H9 (cell line): ENCODE data around the gene NCAM1. TPM values are rescaled to one million over a fixed set of nuclear protein-coding genes. Genes with fewer than 3 reads are reported as not detected.

Source experiments
- DNase-seq: peaks from one replicate; pipeline ENCODE4 v3.0.0-alpha.2; 2017
- H2AFZ ChIP-seq: one replicate; pipeline ENCODE4 v1.6.1; 2013; ENCODE audit warnings: mild to moderate bottlenecking, low read length, control low read depth, moderate library complexity
- H2AK5ac ChIP-seq: 2 replicates; pipeline ENCODE4 v1.6.1; 2013; ENCODE audit warnings: low read length, control low read depth, mixed read lengths; ENCODE audit not compliant: insufficient read length
- H2BK120ac ChIP-seq: one replicate; pipeline ENCODE4 v1.6.1; 2013; ENCODE audit warnings: low read depth, mild to moderate bottlenecking, low read length, control low read depth, inconsistent platforms; ENCODE audit not compliant: poor library complexity, severe bottlenecking
- H2BK12ac ChIP-seq: 2 replicates; pipeline ENCODE4 v1.6.1; 2013; ENCODE audit warnings: low read length, control low read depth, mixed read lengths, low read depth; ENCODE audit not compliant: insufficient read length
- H2BK15ac ChIP-seq: 2 replicates; pipeline ENCODE4 v1.6.1; 2013; ENCODE audit warnings: low read depth, low read length, control low read depth
- H2BK20ac ChIP-seq: one replicate; pipeline ENCODE4 v1.6.1; 2013; ENCODE audit warnings: low read depth, mild to moderate bottlenecking, low read length, control low read depth, inconsistent platforms; ENCODE audit not compliant: poor library complexity, severe bottlenecking
- H2BK5ac ChIP-seq: 2 replicates; pipeline ENCODE4 v1.6.1; 2013; ENCODE audit warnings: low read length, control low read depth, mixed read lengths; ENCODE audit not compliant: insufficient read length
- H3K14ac ChIP-seq: 2 replicates; pipeline ENCODE4 v1.6.1; 2013; ENCODE audit warnings: low read length, control low read depth; ENCODE audit not compliant: insufficient read depth
- H3K18ac ChIP-seq: 2 replicates; pipeline ENCODE4 v1.6.1; 2013; ENCODE audit warnings: low read depth, mild to moderate bottlenecking, mixed read lengths, low read length, control low read depth; ENCODE audit not compliant: insufficient read length
- H3K23ac ChIP-seq: 2 replicates; pipeline ENCODE4 v1.6.1; 2013; ENCODE audit warnings: low read length, control low read depth, mixed read lengths, low read depth; ENCODE audit not compliant: insufficient read length
- H3K23me2 ChIP-seq: 2 replicates; pipeline ENCODE4 v1.6.1; 2013; ENCODE audit warnings: low read depth, mild to moderate bottlenecking, mixed read lengths, low read length, control low read depth; ENCODE audit not compliant: insufficient read length, poor library complexity, severe bottlenecking
- H3K27ac ChIP-seq: 2 replicates; pipeline ENCODE4 v1.5.1; 2013; ENCODE audit warnings: low read length, control low read depth, mixed read lengths, low read depth; ENCODE audit not compliant: insufficient read length
- H3K27me3 ChIP-seq: 2 replicates; pipeline ENCODE4 v1.6.1; 2013; ENCODE audit warnings: low read length, control low read depth, inconsistent platforms; ENCODE audit not compliant: insufficient read depth
- H3K4ac ChIP-seq: 2 replicates; pipeline ENCODE4 v1.6.1; 2013; ENCODE audit warnings: low read depth, mild to moderate bottlenecking, control low read depth, inconsistent platforms, low read length, moderate library complexity
- H3K4me1 ChIP-seq: 2 replicates; pipeline ENCODE4 v1.6.1; 2013; ENCODE audit warnings: low read length, control low read depth, inconsistent platforms; ENCODE audit not compliant: insufficient read depth
- H3K4me2 ChIP-seq: 2 replicates; pipeline ENCODE4 v1.6.1; 2013; ENCODE audit warnings: low read length, control low read depth, mixed read lengths; ENCODE audit not compliant: insufficient read length, insufficient read depth
- H3K56ac ChIP-seq: 2 replicates; pipeline ENCODE4 v1.6.1; 2013; ENCODE audit warnings: low read depth, mild to moderate bottlenecking, mixed read lengths, low read length, control low read depth; ENCODE audit not compliant: insufficient read length
- H3K79me1 ChIP-seq: 2 replicates; pipeline ENCODE4 v1.6.1; 2013; ENCODE audit warnings: low read depth, mild to moderate bottlenecking, moderate library complexity, low read length, control low read depth, inconsistent platforms; ENCODE audit not compliant: insufficient read depth, poor library complexity, severe bottlenecking
- H3K79me2 ChIP-seq: 2 replicates; pipeline ENCODE4 v1.6.1; 2013; ENCODE audit warnings: low read length, control low read depth, inconsistent platforms; ENCODE audit not compliant: insufficient read depth
- H3K9ac ChIP-seq: 2 replicates; pipeline ENCODE4 v1.6.1; 2013; ENCODE audit warnings: low read length, control low read depth, mixed read lengths; ENCODE audit not compliant: insufficient read length; ENCODE audit errors: extremely low read depth
- H3K9me3 ChIP-seq: one replicate; pipeline ENCODE4 v1.6.1; 2013; ENCODE audit warnings: low read depth, low read length, inconsistent platforms; ENCODE audit not compliant: control insufficient read depth
- H3T11ph ChIP-seq: one replicate; pipeline ENCODE4 v1.6.1; 2013; ENCODE audit warnings: mild to moderate bottlenecking, low read length, control low read depth, inconsistent platforms
- H4K20me1 ChIP-seq: one replicate; pipeline ENCODE4 v1.6.1; 2013; ENCODE audit not compliant: control insufficient read depth, insufficient read length, insufficient read depth
- H4K5ac ChIP-seq: 2 replicates; pipeline ENCODE4 v1.6.1; 2013; ENCODE audit warnings: low read depth, mild to moderate bottlenecking, mixed read lengths, low read length, control low read depth; ENCODE audit not compliant: insufficient read length
- H4K8ac ChIP-seq: replicated peaks from 2 replicates; pipeline ENCODE4 v1.6.1; 2013; ENCODE audit warnings: low read length, control low read depth, mixed read lengths, low read depth; ENCODE audit not compliant: insufficient read length
- H4K91ac ChIP-seq: 2 replicates; pipeline ENCODE4 v1.6.1; 2013; ENCODE audit warnings: low read depth, mild to moderate bottlenecking, moderate library complexity, mixed read lengths, low read length, control low read depth; ENCODE audit not compliant: insufficient read length
- H3K27ac Mint-ChIP-seq, 3 experiments: 2 replicates in 2 of 3; 3 replicates in 1 of 3; pipeline ENCODE4 v1.8.0; 2020 to 2021; ENCODE audit warnings: mixed read lengths in 3 of 3, mild to moderate bottlenecking in 1 of 3, moderate library complexity in 1 of 3
- H3K27me3 Mint-ChIP-seq: 2 replicates; pipeline ENCODE4 v1.8.0; 2021; ENCODE audit warnings: low read depth, mild to moderate bottlenecking, moderate library complexity, mixed read lengths
- H3K36me3 Mint-ChIP-seq, 3 experiments: 2 replicates in 2 of 3; 3 replicates in 1 of 3; pipeline ENCODE4 v1.8.0; 2020 to 2021; ENCODE audit warnings: low read depth in 3 of 3, mixed read lengths in 3 of 3; ENCODE audit not compliant: insufficient read depth in 1 of 3
- H3K4me1 Mint-ChIP-seq, 2 experiments: 2 replicates each; pipeline ENCODE4 v1.8.0; 2020; ENCODE audit warnings: mixed read lengths in 2 of 2
- H3K4me3 Mint-ChIP-seq, 2 experiments: 2 replicates in 1 of 2; 3 replicates in 1 of 2; pipeline ENCODE4 v1.8.0; 2020 to 2021; ENCODE audit warnings: mild to moderate bottlenecking in 2 of 2, mixed read lengths in 2 of 2, moderate library complexity in 1 of 2
- H3K9me3 Mint-ChIP-seq, 2 experiments: 2 replicates in 1 of 2; 3 replicates in 1 of 2; pipeline ENCODE4 v1.8.0; 2020; ENCODE audit warnings: mild to moderate bottlenecking in 2 of 2, mixed read lengths in 2 of 2, moderate library complexity in 1 of 2
- WGBS: extraction: QIAGEN DNeasy Blood & Tissue Kit; methylation state at CpG from one replicate; pipeline ENCODE4 v1.1.7; 2013; ENCODE audit warnings: missing lambda C conversion rate, low lambda C conversion rate, mixed read lengths; ENCODE audit not compliant: insufficient read length; ENCODE audit errors: extremely low coverage; 5-methylcytosine and 5-hydroxymethylcytosine counted together
- total RNA-seq: library from RNA; stranded (reverse); gene quantifications from 2 replicates; pipeline ENCODE4 v1.2.1, GENCODE V29; 2021
- TF ChIP-seq, protein P1 (sequence below): fragments of 200-600 bp; sonication (generic); conservative IDR thresholded peaks from 3 replicates; pipeline ENCODE4 v1.8.0; 2021; ENCODE audit warnings: antibody characterized with exemption, mild to moderate bottlenecking

The NCAM1 gene
- total RNA-seq, 1 experiment from 2014 or later = 2.5 TPM

DNA sequence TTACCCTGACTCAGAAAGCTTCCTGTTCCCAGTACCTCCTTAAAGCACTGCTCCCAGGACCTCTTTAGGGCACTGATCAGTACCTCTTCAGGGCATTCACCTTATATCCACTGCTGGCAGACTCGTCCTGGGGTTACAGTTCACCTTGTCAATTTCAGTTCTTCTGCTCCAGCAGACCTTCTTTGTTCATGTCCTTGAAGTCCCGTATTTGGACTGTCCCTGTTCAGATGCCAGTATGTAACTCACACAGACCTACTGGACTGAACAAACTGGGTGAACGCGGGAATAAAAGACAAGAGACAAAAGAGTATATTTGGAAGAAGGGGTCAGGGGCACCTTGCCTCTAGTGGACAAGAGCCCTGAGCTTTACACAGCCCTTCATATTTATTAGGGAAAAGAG is 31.8 kb upstream of the NCAM1 start:
- Histone ChIP-seq H4K20me1 (no peaks in the 10 kb centered on the region), H3K4ac (no peak overlapping the region), H3K79me1 (no peaks in the 10 kb centered on the region), H3K27me3 (no peaks in the 10 kb centered on the region), H3K56ac (no peak overlapping the region), H3T11ph (no peak overlapping the region), H4K91ac (no peak overlapping the region), H3K18ac (no peak overlapping the region), H3K14ac (no peak overlapping the region), H3K9me3 (no peaks in the 10 kb centered on the region), H3K4me1 (no peaks in the 10 kb centered on the region), H3K23ac (no peak overlapping the region), H4K5ac (no peak overlapping the region), H2AK5ac (no peak overlapping the region), H2BK20ac (no peak overlapping the region), H2BK120ac (no peak overlapping the region), H2AFZ (no peak overlapping the region), H2BK12ac (no peak overlapping the region), H3K23me2 (no peaks in the 10 kb centered on the region), H3K79me2 (no peaks in the 10 kb centered on the region), H4K8ac (no peak overlapping the region), H3K9ac (no peak overlapping the region), H3K27ac (no peak overlapping the region), H2BK5ac (no peak overlapping the region), H3K4me2 (no peak overlapping the region), H2BK15ac (no peak overlapping the region)
- Mint-ChIP-seq H3K4me3 (no peak overlapping the region), H3K9me3 (no peaks in the 10 kb centered on the region; a peak in 1 of 5 replicates), H3K27me3 (peaks cover 6% of the 10 kb centered on the region), H3K36me3 (no peaks in the 10 kb centered on the region), H3K4me1 (peaks cover 4 to 16% of the 10 kb centered on the region in 2 experiments), H3K27ac (no peak overlapping the region)
- no peak for DNase-seq
- no CpG with 5 or more reads among the region's 4 CpGs for WGBS
- TF ChIP-seq, protein P1, sequence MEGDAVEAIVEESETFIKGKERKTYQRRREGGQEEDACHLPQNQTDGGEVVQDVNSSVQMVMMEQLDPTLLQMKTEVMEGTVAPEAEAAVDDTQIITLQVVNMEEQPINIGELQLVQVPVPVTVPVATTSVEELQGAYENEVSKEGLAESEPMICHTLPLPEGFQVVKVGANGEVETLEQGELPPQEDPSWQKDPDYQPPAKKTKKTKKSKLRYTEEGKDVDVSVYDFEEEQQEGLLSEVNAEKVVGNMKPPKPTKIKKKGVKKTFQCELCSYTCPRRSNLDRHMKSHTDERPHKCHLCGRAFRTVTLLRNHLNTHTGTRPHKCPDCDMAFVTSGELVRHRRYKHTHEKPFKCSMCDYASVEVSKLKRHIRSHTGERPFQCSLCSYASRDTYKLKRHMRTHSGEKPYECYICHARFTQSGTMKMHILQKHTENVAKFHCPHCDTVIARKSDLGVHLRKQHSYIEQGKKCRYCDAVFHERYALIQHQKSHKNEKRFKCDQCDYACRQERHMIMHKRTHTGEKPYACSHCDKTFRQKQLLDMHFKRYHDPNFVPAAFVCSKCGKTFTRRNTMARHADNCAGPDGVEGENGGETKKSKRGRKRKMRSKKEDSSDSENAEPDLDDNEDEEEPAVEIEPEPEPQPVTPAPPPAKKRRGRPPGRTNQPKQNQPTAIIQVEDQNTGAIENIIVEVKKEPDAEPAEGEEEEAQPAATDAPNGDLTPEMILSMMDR = no peak
